Osteoblast (primary cell): ENCODE data around the gene MORF4L2. TPM values are rescaled to one million over a fixed set of nuclear protein-coding genes. Genes with fewer than 3 reads are reported as not detected.

Source experiments
- DNase-seq: peaks from one replicate; pipeline ENCODE4 v3.0.0; 2011; ENCODE audit warnings: low spot score, mixed read lengths; ENCODE audit not compliant: insufficient read length; ENCODE audit errors: missing footprints
- H2AFZ ChIP-seq: 2 replicates; pipeline ENCODE4 v1.6.0; 2011; ENCODE audit warnings: mild to moderate bottlenecking, low read length
- H3K27ac ChIP-seq: 2 replicates; pipeline ENCODE4 v1.5.1; 2011; ENCODE audit warnings: mild to moderate bottlenecking, low read depth, low read length, moderate library complexity
- H3K27me3 ChIP-seq: 2 replicates; pipeline ENCODE4 v1.6.0; 2012; ENCODE audit warnings: mild to moderate bottlenecking, control low read depth, inconsistent platforms, low read length, moderate library complexity; ENCODE audit not compliant: insufficient read depth
- H3K36me3 ChIP-seq: 2 replicates; pipeline ENCODE4 v1.5.1; 2011; ENCODE audit warnings: mild to moderate bottlenecking, low read length, control low read depth, moderate library complexity; ENCODE audit not compliant: insufficient read depth
- H3K4me1 ChIP-seq: 2 replicates; pipeline ENCODE4 v1.5.1; 2011; ENCODE audit warnings: mild to moderate bottlenecking, low read length, control low read depth, moderate library complexity; ENCODE audit not compliant: insufficient read depth
- H3K4me2 ChIP-seq: 2 replicates; pipeline ENCODE4 v1.6.0; 2011; ENCODE audit warnings: mild to moderate bottlenecking, low read length; ENCODE audit not compliant: insufficient read depth
- H3K4me3 ChIP-seq: fragments of 200-600 bp; sonication (generic); 3 replicates; pipeline ENCODE4 v1.5.1; 2012; ENCODE audit warnings: mild to moderate bottlenecking, low read length, inconsistent platforms; ENCODE audit not compliant: insufficient read depth
- H3K79me2 ChIP-seq: 2 replicates; pipeline ENCODE4 v1.6.0; 2012; ENCODE audit warnings: mild to moderate bottlenecking, low read length, control low read depth, inconsistent platforms; ENCODE audit not compliant: insufficient read depth
- H3K9me3 ChIP-seq: 2 replicates; pipeline ENCODE4 v1.5.1; 2011; ENCODE audit warnings: low read depth, low read length, control low read depth
- H4K20me1 ChIP-seq: 2 replicates; pipeline ENCODE4 v1.6.0; 2012; ENCODE audit warnings: mild to moderate bottlenecking, low read length, control low read depth; ENCODE audit not compliant: insufficient read depth
- CTCF ChIP-seq: IDR thresholded peaks from 2 replicates; pipeline ENCODE4 v1.5.1; 2011; ENCODE audit warnings: mild to moderate bottlenecking, low read depth, low read length, moderate library complexity; ENCODE audit errors: extremely low read depth
- total RNA-seq: library from RNA; depleted of rRNA; stranded (reverse); fragments of >200 nt; gene quantifications from 2 replicates; pipeline ENCODE4 v1.2.3, GENCODE V29; 2012

Gene MORF4L2
- total RNA-seq, 1 donor = 953 TPM

GRCh38 chrX:103730796-103731493, 44.4 kb upstream of the MORF4L2 start:
- Histone ChIP-seq H3K4me2 (peak overlapping the region; percentile 42), H3K27ac (peak overlapping the region; percentile 93), H4K20me1 (no peaks in the 10 kb centered on the region)

GRCh38 chrX:103730147-103730795, 43.8 kb upstream of the MORF4L2 start:
- H2AFZ ChIP-seq = no peak overlapping the region
- H3K36me3 ChIP-seq = no peaks in the 10 kb centered on the region
- H3K9me3 ChIP-seq = no peaks in the 10 kb centered on the region
- H3K27me3 ChIP-seq = peaks cover 13% of the 10 kb centered on the region
- peaks cover 19% of the 10 kb centered on the region for H3K4me1 ChIP-seq
- no peak for DNase-seq
- H3K27ac ChIP-seq = peak overlapping the region; percentile 93
- TF ChIP-seq CTCF = no peak
- H4K20me1 ChIP-seq = no peaks in the 10 kb centered on the region
- H3K79me2 ChIP-seq = no peaks in the 10 kb centered on the region
- no peak overlapping the region for H3K4me3 ChIP-seq
- peak overlapping the region; percentile 42 for H3K4me2 ChIP-seq

More at GRCh38 chrX:103730796-103731493, 44.4 kb upstream of the MORF4L2 start:
- peak; percentile 83 for DNase-seq
- no peaks in the 10 kb centered on the region for H3K79me2 ChIP-seq
- no peak for TF ChIP-seq CTCF
- H3K27me3 ChIP-seq = peaks cover 9% of the 10 kb centered on the region
- H3K4me3 ChIP-seq = no peak overlapping the region
- peak overlapping the region; percentile 6 for H2AFZ ChIP-seq
- no peaks in the 10 kb centered on the region for H3K36me3 ChIP-seq
- peaks cover 19% of the 10 kb centered on the region for H3K4me1 ChIP-seq
- H3K9me3 ChIP-seq = no peaks in the 10 kb centered on the region

GRCh38 chrX:103729015-103729414, 42.5 kb upstream of the MORF4L2 start:
- no peaks in the 10 kb centered on the region for H3K9me3 ChIP-seq
- no peak overlapping the region for H2AFZ ChIP-seq
- H4K20me1 ChIP-seq = no peaks in the 10 kb centered on the region

More at GRCh38 chrX:103729015-103729414, 42.5 kb upstream of the MORF4L2 start:
- no peaks in the 10 kb centered on the region for H3K79me2 ChIP-seq
- no peak for DNase-seq
- no peaks in the 10 kb centered on the region for H3K36me3 ChIP-seq
- H3K4me3 ChIP-seq = no peak overlapping the region
- TF ChIP-seq CTCF = no peak
- H3K4me2 ChIP-seq = no peak overlapping the region
- no peak overlapping the region for H3K27ac ChIP-seq
- peaks cover 19% of the 10 kb centered on the region for H3K4me1 ChIP-seq
- peaks cover 15% of the 10 kb centered on the region for H3K27me3 ChIP-seq
